HL-60 (cell line): ENCODE results near the gene UQCC3.

Experiments used
- CTCF ChIP-seq: IDR thresholded peaks from one replicate; pipeline ENCODE4 v1.5.1; 2011; ENCODE audit warnings: low read length, control low read depth, inconsistent platforms; ENCODE audit not compliant: insufficient read depth
- GABPA ChIP-seq: IDR thresholded peaks from 2 replicates; pipeline ENCODE4 v1.6.1; 2012; ENCODE audit warnings: low read depth
- POLR2AphosphoS5 ChIP-seq: IDR thresholded peaks from 2 replicates; pipeline ENCODE4 v1.6.1; 2012; ENCODE audit warnings: low read depth
- REST ChIP-seq: IDR thresholded peaks from 2 replicates; pipeline ENCODE4 v1.6.1; 2012; ENCODE audit warnings: low read depth; ENCODE audit not compliant: insufficient replicate concordance

GRCh38 chr11:62702246-62702645 is 30.8 kb downstream of the UQCC3 start:
- TF ChIP-seq CTCF (no peak), POLR2AphosphoS5 (no peak), REST (no peak), GABPA (no peak)
